ENCODE results near the gene TATDN2. TPM values are rescaled to one million over a fixed set of nuclear protein-coding genes. Genes with fewer than 3 reads are reported as not detected.

TATDN2 gene
- total RNA-seq, 6 experiments from 2014 or later, result 29.6 to 33.4 (median 30.7) TPM

- H3K4me3 Mint-ChIP-seq, result no peak overlapping the region
- no peak for DNase-seq
Observed at GRCh38 chr3:10303785-10304184, 55.5 kb downstream of the TATDN2 start.

DNA sequence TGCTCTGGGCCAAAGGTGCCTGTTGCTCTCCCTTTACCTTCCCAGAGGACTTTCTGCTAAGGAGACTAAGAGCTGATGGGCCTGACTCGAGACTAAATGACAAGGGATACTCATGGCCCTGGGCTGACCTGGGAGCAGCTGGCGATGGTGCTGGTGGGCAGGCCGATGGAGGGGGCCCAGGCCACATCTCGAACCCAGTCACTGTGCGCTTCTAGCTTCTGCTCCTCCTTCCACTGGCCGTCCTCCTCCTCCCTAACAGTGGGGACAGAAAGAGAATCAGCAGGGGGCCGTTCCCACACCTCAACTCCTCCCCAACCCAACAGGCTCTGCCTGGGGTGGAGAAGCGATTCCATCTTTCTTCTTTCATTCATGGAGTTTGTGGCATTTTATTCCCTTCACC, 56.6 kb downstream of the TATDN2 start:
- no peaks in the 10 kb centered on the region for H3K9me3 Mint-ChIP-seq
- H3K27ac Mint-ChIP-seq, result no peak overlapping the region
- no peak for DNase-seq
- no peak overlapping the region for H3K4me3 Mint-ChIP-seq
- H3K27me3 Mint-ChIP-seq (ENCODE audit: insufficient read depth), result peaks cover 4% of the 10 kb centered on the region
- no peak for TF ChIP-seq CTCF (IDR thresholded peaks at IDR 0.05)
- H3K4me1 Mint-ChIP-seq (ENCODE audit: low read depth), result peaks cover 5% of the 10 kb centered on the region
- peaks cover 64% of the 10 kb centered on the region for H3K36me3 Mint-ChIP-seq (ENCODE audit: low read depth)

More at GRCh38 chr3:10303785-10304184, 55.5 kb downstream of the TATDN2 start:
- H3K27me3 Mint-ChIP-seq (ENCODE audit: insufficient read depth), result peaks cover 4% of the 10 kb centered on the region
- TF ChIP-seq CTCF (IDR thresholded peaks at IDR 0.05), result no peak
- H3K4me1 Mint-ChIP-seq (ENCODE audit: low read depth), result 0 out of 2 replicates have a peak, but pooled peaks cover 6% of the 10 kb centered on the region
- H3K9me3 Mint-ChIP-seq, result no peaks in the 10 kb centered on the region
- peaks cover 61% of the 10 kb centered on the region for H3K36me3 Mint-ChIP-seq (ENCODE audit: low read depth)
- no peak overlapping the region for H3K27ac Mint-ChIP-seq

DNA sequence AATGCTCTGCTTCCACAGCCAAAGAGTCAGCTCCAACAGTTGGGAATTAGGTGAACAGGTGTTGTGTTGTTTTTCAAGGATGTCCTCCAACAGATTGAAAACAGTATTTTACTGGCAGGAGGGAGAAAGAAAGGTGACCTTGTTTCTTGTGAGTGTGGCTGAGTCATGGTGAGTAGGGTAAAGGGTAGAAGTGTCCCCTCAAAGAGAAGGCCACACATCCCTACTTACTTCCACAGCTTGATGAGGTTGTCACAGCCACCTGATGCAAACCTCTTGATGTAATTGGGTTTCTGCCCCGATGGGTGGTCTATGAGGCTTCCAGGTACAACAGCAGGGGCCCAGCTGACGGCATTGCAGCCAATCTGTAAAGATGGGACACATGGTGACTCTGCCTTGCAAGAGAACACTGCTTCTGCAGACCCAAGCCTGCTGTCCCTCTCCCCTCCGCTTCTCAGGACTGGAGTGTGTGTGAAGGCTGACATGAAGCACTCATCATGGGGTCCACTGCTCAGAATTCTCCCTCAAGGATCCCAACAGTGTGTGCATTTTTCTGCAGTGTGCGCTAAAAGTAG, 57.2 kb downstream of the TATDN2 start:
- no peak for TF ChIP-seq CTCF (IDR thresholded peaks at IDR 0.05)
- Mint-ChIP-seq H3K4me1 (ENCODE audit: low read depth) (peaks cover 10% of the 10 kb centered on the region), H3K36me3 (ENCODE audit: low read depth) (peaks cover 69% of the 10 kb centered on the region), H3K27me3 (ENCODE audit: insufficient read depth) (peaks cover 4% of the 10 kb centered on the region), H3K4me3 (no peak overlapping the region), H3K27ac (no peak overlapping the region), H3K9me3 (no peaks in the 10 kb centered on the region)
- DNase-seq, result no peak

GRCh38 chr3:10306156-10306555, 57.9 kb downstream of the TATDN2 start:
- H3K9me3 Mint-ChIP-seq, result no peaks in the 10 kb centered on the region
- DNase-seq, result no peak
- TF ChIP-seq CTCF (IDR thresholded peaks at IDR 0.05), result no peak
- H3K36me3 Mint-ChIP-seq (ENCODE audit: low read depth), result peaks cover 70% of the 10 kb centered on the region
- H3K27me3 Mint-ChIP-seq (ENCODE audit: insufficient read depth), result peaks cover 4% of the 10 kb centered on the region
- H3K4me1 Mint-ChIP-seq (ENCODE audit: low read depth), result peaks cover 18% of the 10 kb centered on the region
- no peak overlapping the region for H3K27ac Mint-ChIP-seq
- no peak overlapping the region for H3K4me3 Mint-ChIP-seq

DNA sequence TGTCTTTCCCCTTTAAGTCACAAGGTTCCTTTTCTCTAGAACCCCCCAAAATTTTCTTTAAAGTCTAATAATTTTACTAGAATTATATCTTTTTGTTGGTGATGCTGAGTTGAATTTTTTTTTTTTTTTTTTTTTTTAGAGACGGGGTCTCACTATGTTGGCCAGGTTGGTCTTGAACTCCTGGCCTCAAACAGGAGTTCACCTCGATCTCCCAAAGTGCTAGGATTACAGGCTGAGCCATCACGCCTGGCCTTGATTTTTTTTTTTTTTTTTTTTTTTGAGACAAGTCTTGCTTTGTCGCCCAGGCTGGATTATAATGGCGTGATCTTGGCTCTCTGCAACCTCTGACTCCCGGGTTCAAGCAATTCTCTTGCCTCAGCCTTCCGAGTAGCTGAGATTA, 60.4 kb downstream of the TATDN2 start:
- H3K9me3 Mint-ChIP-seq, result no peaks in the 10 kb centered on the region
- peaks cover 2% of the 10 kb centered on the region for H3K27me3 Mint-ChIP-seq (ENCODE audit: insufficient read depth)
- TF ChIP-seq CTCF (IDR thresholded peaks at IDR 0.05), result no peak
- no peak for DNase-seq
- H3K27ac Mint-ChIP-seq, result no peak overlapping the region
- peaks cover 75% of the 10 kb centered on the region for H3K36me3 Mint-ChIP-seq (ENCODE audit: low read depth)
- peaks cover 43% of the 10 kb centered on the region for H3K4me1 Mint-ChIP-seq (ENCODE audit: low read depth)
- H3K4me3 Mint-ChIP-seq, result no peak overlapping the region

Data from HFFc6 (cell line).